GM12878 (cell line): ENCODE measurements around the gene LEMD3. TPM values are rescaled to one million over a fixed set of nuclear protein-coding genes. Genes with fewer than 3 reads are reported as not detected.

Experiments
- ATAC-seq: fragments of 200-7000 bp; cut with Tn5 transposase; 3 replicates; pipeline ENCODE4 v1.9.1; 2020; ENCODE audit warnings: mild to moderate bottlenecking, moderate library complexity
- BruUV-seq: library from RNA; stranded (reverse); fragments of 400-500 nt; replicated peaks from 2 replicates; lab custom pipeline; 2021; lab: Mats Ljungman, UMichigan
- CTCF ChIA-PET: fragments of 300-600 bp; sonication (Branson Sonifier 250); formaldehyde crosslinking; extraction: SDS; loops from one replicate; lab custom pipeline; 2021; ENCODE audit warnings: inconsistent platforms; lab: Yijun Ruan, JAX
- POLR2A ChIA-PET: fragments of 350-600 bp; formaldehyde crosslinking; extraction: SDS; loops from one replicate; lab custom pipeline; 2021; ENCODE audit warnings: inconsistent platforms; lab: Charles Lee
- RAD21 ChIA-PET: fragments of 300-600 bp; sonication (Branson Sonifier 250); formaldehyde crosslinking; loops from one replicate; lab custom pipeline; 2023; ENCODE audit warnings: antibody characterized with exemption; ENCODE audit not compliant: unreplicated experiment; lab: Charles Lee
- SMC1A ChIA-PET: fragments of 300-600 bp; sonication (Branson Sonifier 250); formaldehyde crosslinking; loops from one replicate; lab custom pipeline; 2023; ENCODE audit not compliant: unreplicated experiment, uncharacterized antibody; lab: Charles Lee
- DNase-seq: peaks from one replicate; pipeline ENCODE4 v3.0.0-alpha.2; 2011; ENCODE audit warnings: low read depth, low spot score
- FAIRE-seq: peaks from 3 replicates; lab custom pipeline; 2011; peaks lifted over from hg19 to GRCh38; lab: Jason Lieb, UNC
- H2AFZ ChIP-seq: 2 replicates; pipeline ENCODE4 v1.6.0; 2011; ENCODE audit warnings: low read depth, low read length, control low read depth; ENCODE audit not compliant: control insufficient read depth
- H3K27ac ChIP-seq: 2 replicates; pipeline ENCODE4 v1.5.1; 2011; ENCODE audit warnings: control low read depth; ENCODE audit not compliant: control insufficient read depth, insufficient read depth
- H3K27me3 ChIP-seq, 2 experiments: replicated peaks in 1 of 2; 2 replicates each; pipeline versions ENCODE4 v1.6.0 to v1.6.1; 2011; ENCODE audit warnings: low read length in 1 of 2; ENCODE audit not compliant: control insufficient read depth in 2 of 2, insufficient read depth in 2 of 2
- H3K36me3 ChIP-seq, 2 experiments: 2 replicates each; pipeline ENCODE4 v1.5.1; 2011; ENCODE audit warnings: low read length in 1 of 2; ENCODE audit not compliant: control insufficient read depth in 2 of 2, insufficient read depth in 2 of 2
- H3K4me1 ChIP-seq: 2 replicates; pipeline ENCODE4 v1.6.1; 2011; ENCODE audit warnings: mild to moderate bottlenecking, low read length, moderate library complexity, mixed read lengths; ENCODE audit not compliant: control insufficient read depth, insufficient read depth
- H3K4me2 ChIP-seq: 2 replicates; pipeline ENCODE4 v1.6.0; 2011; ENCODE audit warnings: control low read depth; ENCODE audit not compliant: control insufficient read depth, insufficient read depth
- H3K4me3 ChIP-seq: fragments of 200-600 bp; sonication (generic); 2 replicates; pipeline ENCODE4 v1.5.1; 2016
- H3K79me2 ChIP-seq: 2 replicates; pipeline ENCODE4 v1.6.0; 2011; ENCODE audit warnings: low read length; ENCODE audit not compliant: control insufficient read depth, insufficient read depth
- H3K9ac ChIP-seq: 2 replicates; pipeline ENCODE4 v1.8.0; 2011; ENCODE audit warnings: low read length, control low read depth, mixed read lengths; ENCODE audit not compliant: control insufficient read depth, insufficient read depth
- H3K9me3 ChIP-seq: replicated peaks from 3 replicates; pipeline ENCODE4 v1.5.1; 2011; ENCODE audit warnings: mild to moderate bottlenecking, low read length; ENCODE audit not compliant: control insufficient read depth, insufficient read depth
- H4K20me1 ChIP-seq: 2 replicates; pipeline ENCODE4 v1.6.0; 2011; ENCODE audit not compliant: control insufficient read depth, insufficient read depth
- BCLAF1 ChIP-seq: fragments of 450-650 bp; IDR thresholded peaks from 2 replicates; pipeline ENCODE4 v1.6.1; 2017; ENCODE audit warnings: antibody characterized with exemption, mild to moderate bottlenecking, moderate library complexity
- CEBPB ChIP-seq, 2 experiments: fragments of 150-350 bp in 1 of 2; IDR thresholded peaks; 2 replicates each; pipeline ENCODE4 v1.6.1; 2012 to 2014; ENCODE audit warnings: low read depth in 2 of 2, low read length in 2 of 2, borderline replicate concordance in 1 of 2, inconsistent platforms in 1 of 2
- IRF4 ChIP-seq: IDR thresholded peaks from 2 replicates; pipeline ENCODE4 v1.6.1; 2011; ENCODE audit warnings: low read depth, low read length
- PAX8 ChIP-seq: fragments of 450-650 bp; IDR thresholded peaks from 2 replicates; pipeline ENCODE4 v1.6.1; 2017; ENCODE audit warnings: mild to moderate bottlenecking, moderate library complexity
- POLR2AphosphoS2 ChIP-seq: IDR thresholded peaks from 2 replicates; pipeline ENCODE4 v1.6.1; 2011; ENCODE audit warnings: low read depth, mild to moderate bottlenecking, low read length, improper control_type of control experiment, moderate library complexity
- RAD21 ChIP-seq: IDR thresholded peaks from 2 replicates; pipeline ENCODE4 v1.6.1; 2011; ENCODE audit warnings: mild to moderate bottlenecking, low read depth, low read length, moderate library complexity; ENCODE audit not compliant: insufficient read depth
- SIN3A ChIP-seq: IDR thresholded peaks from 2 replicates; pipeline ENCODE4 v1.6.1; 2012; ENCODE audit warnings: low read depth, low read length, improper control_type of control experiment
- ZBTB11 ChIP-seq: fragments of 450-650 bp; formaldehyde crosslinking; IDR thresholded peaks from 2 replicates; pipeline ENCODE4 v1.5.0; 2022; ENCODE audit warnings: mild to moderate bottlenecking, missing genetic modification characterization
- ZSCAN29 ChIP-seq: fragments of 450-650 bp; IDR thresholded peaks from 2 replicates; pipeline ENCODE4 v1.6.1; 2017; ENCODE audit warnings: mild to moderate bottlenecking, moderate library complexity
- ZZZ3 ChIP-seq: IDR thresholded peaks from 2 replicates; pipeline ENCODE4 v1.6.1; 2011; ENCODE audit warnings: low read depth; ENCODE audit not compliant: control insufficient read depth, insufficient read length
- WGBS: methylation state at CpG from one replicate; pipeline ENCODE4 v1.1.6; 2016; ENCODE audit warnings: low lambda C conversion rate; ENCODE audit not compliant: insufficient replicate concordance, insufficient coverage; ENCODE audit errors: missing lambda C conversion rate; 5-methylcytosine and 5-hydroxymethylcytosine counted together
- in situ Hi-C: fragments of 300-500 bp; cut with MboI; formaldehyde crosslinking; loops from 9 replicates; pipeline ENCODE4 v1.14.3; 2018; ENCODE audit warnings: mixed read lengths
- intact Hi-C: fragments of 100-400 bp; cut with micrococcal nuclease; formaldehyde crosslinking; loops from one replicate; pipeline ENCODE4 v1.14.2; 2022; ENCODE audit not compliant: unreplicated experiment
- polyA plus RNA-seq, 11 experiments: library from polyadenylated mRNA; depleted of rRNA in 4 of 11; unstranded in 6 of 11; stranded (reverse) in 5 of 11; fragments of >200 nt; fragmentation: Nextera tagmentation in 4 of 11; fragmentation: Illumina TruSeq in 1 of 11; extraction: Ambion mirVana in 4 of 11; extraction: Trizol in 1 of 11; gene quantifications; 1 replicate in 1 of 11; 2 replicates in 10 of 11; pipeline versions ENCODE4 v1.2.1 to v1.2.3, GENCODE V29; 2011 to 2016; ENCODE audit warnings: inconsistent platforms in 2 of 11, missing spikeins in 2 of 11, low read depth in 1 of 11
- total RNA-seq, 4 experiments: library from RNA; depleted of rRNA in 3 of 4; stranded (reverse); fragments of >200 nt in 3 of 4; fragmentation: Illumina TruSeq in 1 of 4; extraction: Trizol in 1 of 4; gene quantifications; 2 replicates each; pipeline versions ENCODE4 v1.2.1 to v1.2.3, GENCODE V29; 2013 to 2021

LEMD3 gene
- total and polyA plus RNA-seq, 10 of the 15 experiments (the other 5 are each of a cell fraction or from before 2014, with no cell fraction given): 7.5 to 26.0 (median 16.5) TPM

GRCh38 chr12:65280306-65280705 lies 110.9 kb downstream of the LEMD3 start:
- no peak overlapping the region for H3K4me2 ChIP-seq
- no peaks in the 10 kb centered on the region for H4K20me1 ChIP-seq
- intact Hi-C loops (loop anchor here (5.0 kb wide), 1 partner anchor 388 kb away; no protein-coding TSS in a partner anchor), in situ Hi-C loops (no loop called here)
- no peaks in the 10 kb centered on the region for H3K4me1 ChIP-seq
- no peak overlapping the region for H3K9ac ChIP-seq
- TF ChIP-seq PAX8 (no peak), ZZZ3 (no peak), POLR2AphosphoS2 (no peak), SIN3A (no peak), BCLAF1 (no peak), ZBTB11 (CRISPR knock-in tag) (no peak), RAD21 (no peak), ZSCAN29 (no peak), CEBPB (IDR thresholded peaks at IDR 0.05; ENCODE audit: borderline replicate concordance in 1 of 2, low read depth in 2 of 2, low read length in 2 of 2) (no peak), IRF4 (no peak)
- H3K27me3 ChIP-seq: peaks cover 3 to 7% of the 10 kb centered on the region in 2 experiments
- FAIRE-seq: no peak
- H3K4me3 ChIP-seq: no peak overlapping the region
- no peak overlapping the region for H3K27ac ChIP-seq
- no peaks in the 10 kb centered on the region for H3K9me3 ChIP-seq
- BruUV-seq: no TSS peak
- H2AFZ ChIP-seq: no peak overlapping the region
- WGBS: 19% methylated on average over 3 of the region's 3 CpGs
- no peak for DNase-seq
- POLR2A ChIA-PET: no interaction called here
- no peaks in the 10 kb centered on the region for H3K79me2 ChIP-seq
- CTCF ChIA-PET: no interaction called here
- H3K36me3 ChIP-seq: no peaks in the 10 kb centered on the region
- RAD21 ChIA-PET: no interaction called here
- ATAC-seq: no peak
- SMC1A ChIA-PET: no interaction called here
